OCI-LY3 (cell line): ENCODE results near the gene CKMT1B.
"Not testable (repeated sequence)": the region's sequence is repeated elsewhere in the genome, so short reads cannot be mapped to it uniquely, and the experiment has no call there.

ENCODE experiments used
- H2AFZ ChIP-seq: fragments of 200-600, 300-600 bp; shearing (Covaris generic); 2 replicates; pipeline ENCODE4 v1.6.0; 2014; ENCODE audit warnings: antibody characterized with exemption, low read depth, low read length
- H3K27ac ChIP-seq: fragments of 200-600, 300-600 bp; sonication (generic); 2 replicates; pipeline ENCODE4 v1.5.1; 2014; ENCODE audit warnings: mild to moderate bottlenecking, low read length, moderate library complexity, mixed read lengths
- H3K27me3 ChIP-seq: fragments of 200-600, 300-600 bp; sonication (generic); 2 replicates; pipeline ENCODE4 v1.6.1; 2014; ENCODE audit warnings: low read depth, low read length, mixed read lengths
- H3K36me3 ChIP-seq: fragments of 200-600, 300-600 bp; sonication (generic); replicated peaks from 2 replicates; pipeline ENCODE3; 2014; ENCODE audit warnings: low read depth, low read length, mixed read lengths
- H3K4me1 ChIP-seq: fragments of 300-600, 200-600 bp; sonication (generic); 2 replicates; pipeline ENCODE4 v1.6.1; 2014; ENCODE audit warnings: low read length, mixed read lengths
- H3K4me2 ChIP-seq: fragments of 200-600, 300-600 bp; sonication (generic); 2 replicates; pipeline ENCODE4 v1.6.1; 2014; ENCODE audit warnings: low read length, mixed read lengths
- H3K4me3 ChIP-seq: fragments of 300-600, 200-600 bp; sonication (generic); 2 replicates; pipeline ENCODE4 v1.5.1; 2014; ENCODE audit warnings: antibody characterized with exemption, mild to moderate bottlenecking, low read length, moderate library complexity
- H3K79me2 ChIP-seq: fragments of 300-600, 200-600 bp; shearing (Covaris generic); 2 replicates; pipeline ENCODE4 v1.6.1; 2014; ENCODE audit warnings: mild to moderate bottlenecking, low read length, mixed read lengths
- H3K9ac ChIP-seq: fragments of 300-600, 200-600 bp; shearing (Covaris generic); 2 replicates; pipeline ENCODE4 v1.6.0; 2014; ENCODE audit warnings: mild to moderate bottlenecking, low read length, moderate library complexity
- H3K9me3 ChIP-seq: fragments of 200-600, 300-600 bp; shearing (Covaris generic); 2 replicates; pipeline ENCODE4 v1.6.1; 2014; ENCODE audit warnings: low read length, mixed read lengths; ENCODE audit not compliant: insufficient read depth
- H4K20me1 ChIP-seq: fragments of 200-600, 300-600 bp; sonication (generic); 2 replicates; pipeline ENCODE4 v1.6.1; 2016; ENCODE audit warnings: low read length, mixed read lengths; ENCODE audit not compliant: insufficient read depth
- EZH2phosphoT487 ChIP-seq: fragments of 200-600 bp; shearing (Covaris generic); IDR thresholded peaks from 2 replicates; pipeline ENCODE4 v1.6.1; 2018; ENCODE audit warnings: antibody characterized with exemption, mixed run types, low read depth
- TF ChIP-seq, protein P1 (sequence below): fragments of 200-600, 300-600 bp; sonication (generic); IDR thresholded peaks from 2 replicates; pipeline ENCODE4 v1.5.1; 2014; ENCODE audit warnings: antibody characterized with exemption, low read length, low read depth

CKMT1B gene

GRCh38 chr15:43550527-43551363 is 43.1 kb upstream of the CKMT1B start:
- no peak overlapping the region for H3K9ac ChIP-seq
- no peaks in the 10 kb centered on the region for H3K27me3 ChIP-seq
- no peak for TF ChIP-seq EZH2phosphoT487
- TF ChIP-seq, protein P1, sequence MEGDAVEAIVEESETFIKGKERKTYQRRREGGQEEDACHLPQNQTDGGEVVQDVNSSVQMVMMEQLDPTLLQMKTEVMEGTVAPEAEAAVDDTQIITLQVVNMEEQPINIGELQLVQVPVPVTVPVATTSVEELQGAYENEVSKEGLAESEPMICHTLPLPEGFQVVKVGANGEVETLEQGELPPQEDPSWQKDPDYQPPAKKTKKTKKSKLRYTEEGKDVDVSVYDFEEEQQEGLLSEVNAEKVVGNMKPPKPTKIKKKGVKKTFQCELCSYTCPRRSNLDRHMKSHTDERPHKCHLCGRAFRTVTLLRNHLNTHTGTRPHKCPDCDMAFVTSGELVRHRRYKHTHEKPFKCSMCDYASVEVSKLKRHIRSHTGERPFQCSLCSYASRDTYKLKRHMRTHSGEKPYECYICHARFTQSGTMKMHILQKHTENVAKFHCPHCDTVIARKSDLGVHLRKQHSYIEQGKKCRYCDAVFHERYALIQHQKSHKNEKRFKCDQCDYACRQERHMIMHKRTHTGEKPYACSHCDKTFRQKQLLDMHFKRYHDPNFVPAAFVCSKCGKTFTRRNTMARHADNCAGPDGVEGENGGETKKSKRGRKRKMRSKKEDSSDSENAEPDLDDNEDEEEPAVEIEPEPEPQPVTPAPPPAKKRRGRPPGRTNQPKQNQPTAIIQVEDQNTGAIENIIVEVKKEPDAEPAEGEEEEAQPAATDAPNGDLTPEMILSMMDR = no peak
- no peaks in the 10 kb centered on the region for H4K20me1 ChIP-seq
- H3K79me2 ChIP-seq = no peaks in the 10 kb centered on the region
- no peaks in the 10 kb centered on the region for H3K36me3 ChIP-seq
- no peak overlapping the region for H3K27ac ChIP-seq
- no peaks in the 10 kb centered on the region for H3K4me1 ChIP-seq
- no peak overlapping the region for H2AFZ ChIP-seq
- no peaks in the 10 kb centered on the region for H3K9me3 ChIP-seq
- H3K4me2 ChIP-seq = no peak overlapping the region
- H3K4me3 ChIP-seq = no peak overlapping the region

DNA sequence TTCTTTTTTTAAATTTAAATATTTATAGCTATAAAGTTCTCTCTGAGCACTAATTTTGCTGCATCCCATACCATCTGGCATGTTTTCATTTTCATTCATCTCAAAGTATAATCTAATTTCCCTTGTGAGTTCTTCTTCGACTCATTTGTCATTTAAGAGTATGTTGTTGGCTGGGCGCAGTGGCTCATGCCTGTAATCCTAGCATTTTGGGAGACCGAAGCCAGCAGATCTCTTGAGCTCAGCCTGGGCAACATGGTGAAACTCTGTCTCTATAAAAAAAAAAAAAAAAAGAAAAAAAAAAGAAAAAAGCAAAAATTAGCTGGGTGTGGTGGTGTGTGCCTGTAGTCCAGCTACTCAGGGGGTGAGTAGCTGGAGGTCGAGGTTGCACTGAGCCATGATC is 41.6 kb upstream of the CKMT1B start:
- H3K4me1 ChIP-seq = no peaks in the 10 kb centered on the region
- H3K27ac ChIP-seq = no peak overlapping the region
- H3K4me3 ChIP-seq = no peak overlapping the region
- no peaks in the 10 kb centered on the region for H3K36me3 ChIP-seq
- no peaks in the 10 kb centered on the region for H3K9me3 ChIP-seq
- H3K9ac ChIP-seq = no peak overlapping the region
- no peaks in the 10 kb centered on the region for H3K79me2 ChIP-seq
- no peaks in the 10 kb centered on the region for H4K20me1 ChIP-seq
- no peak overlapping the region for H3K4me2 ChIP-seq
- TF ChIP-seq, protein P1 = no peak
- no peak for TF ChIP-seq EZH2phosphoT487
- no peak overlapping the region for H2AFZ ChIP-seq
- H3K27me3 ChIP-seq = no peaks in the 10 kb centered on the region

DNA sequence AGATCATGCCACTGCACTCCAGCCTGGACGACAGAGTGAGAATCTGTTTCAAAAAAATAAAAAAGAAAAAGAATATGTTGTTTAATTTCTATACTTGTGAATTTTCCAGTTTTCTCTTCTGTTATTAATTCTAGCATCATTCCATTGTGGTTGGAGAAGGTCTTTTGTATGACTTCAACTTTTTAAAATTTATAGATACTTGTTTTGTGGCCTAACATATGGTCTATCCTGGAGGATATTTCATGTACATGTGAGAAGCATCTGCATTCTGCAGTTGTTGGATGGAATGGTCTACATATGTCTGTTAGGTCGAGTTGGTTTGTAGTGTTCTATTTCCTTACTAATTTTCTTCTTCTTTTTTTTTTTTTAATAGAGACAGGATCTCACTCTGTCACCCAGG is 40.8 kb upstream of the CKMT1B start:
- H3K9ac ChIP-seq = no peak overlapping the region
- no peak for TF ChIP-seq EZH2phosphoT487
- TF ChIP-seq, protein P1 = no peak
- H2AFZ ChIP-seq = no peak overlapping the region
- no peaks in the 10 kb centered on the region for H4K20me1 ChIP-seq
- no peaks in the 10 kb centered on the region for H3K36me3 ChIP-seq
- no peaks in the 10 kb centered on the region for H3K79me2 ChIP-seq
- no peaks in the 10 kb centered on the region for H3K27me3 ChIP-seq
- no peaks in the 10 kb centered on the region for H3K9me3 ChIP-seq
- H3K4me2 ChIP-seq = no peak overlapping the region
- no peak overlapping the region for H3K27ac ChIP-seq
- no peak overlapping the region for H3K4me3 ChIP-seq
- no peaks in the 10 kb centered on the region for H3K4me1 ChIP-seq

GRCh38 chr15:43562753-43563152 is 31.1 kb upstream of the CKMT1B start:
- H2AFZ ChIP-seq, H3K9ac ChIP-seq, H3K4me1 ChIP-seq, H3K9me3 ChIP-seq, H3K27ac ChIP-seq, H3K79me2 ChIP-seq, H4K20me1 ChIP-seq, H3K4me3 ChIP-seq, H3K36me3 ChIP-seq, H3K4me2 ChIP-seq, H3K27me3 ChIP-seq: not testable (repeated sequence)

DNA sequence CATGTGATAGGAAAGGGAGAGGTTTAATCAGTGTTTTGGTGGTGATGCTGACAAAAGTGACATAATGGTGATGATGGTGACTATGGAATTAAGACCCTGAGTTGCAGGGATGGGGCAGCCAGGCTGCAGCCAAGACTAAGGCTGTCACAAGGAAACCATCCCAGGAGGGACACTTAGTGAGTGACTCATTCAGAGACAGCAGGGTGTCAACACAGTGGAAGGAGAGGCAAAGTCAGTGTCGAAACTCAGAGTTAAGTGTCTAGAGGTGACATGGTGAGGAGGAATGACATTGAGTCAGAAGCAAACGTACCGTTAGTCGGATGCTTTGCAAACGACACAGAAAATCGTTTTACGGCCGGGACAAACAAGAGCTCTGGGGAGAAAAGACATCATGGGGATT is 30.0 kb upstream of the CKMT1B start:
- not testable (repeated sequence) for H3K4me2 ChIP-seq, H3K4me1 ChIP-seq, H3K36me3 ChIP-seq, H3K27ac ChIP-seq, H2AFZ ChIP-seq, H3K79me2 ChIP-seq, H3K9ac ChIP-seq, H4K20me1 ChIP-seq, H3K4me3 ChIP-seq, H3K27me3 ChIP-seq, H3K9me3 ChIP-seq

GRCh38 chr15:43566615-43567014 is 27.2 kb upstream of the CKMT1B start:
- not testable (repeated sequence) for H3K9ac ChIP-seq, H4K20me1 ChIP-seq, H3K4me3 ChIP-seq, H3K36me3 ChIP-seq, H3K79me2 ChIP-seq, H2AFZ ChIP-seq, H3K9me3 ChIP-seq, H3K4me2 ChIP-seq, H3K4me1 ChIP-seq, H3K27ac ChIP-seq, H3K27me3 ChIP-seq

- not testable (repeated sequence) for H3K36me3 ChIP-seq, H3K27me3 ChIP-seq, H2AFZ ChIP-seq, H3K27ac ChIP-seq, H3K4me1 ChIP-seq, H3K9me3 ChIP-seq, H3K79me2 ChIP-seq, H4K20me1 ChIP-seq, H3K4me3 ChIP-seq, H3K4me2 ChIP-seq, H3K9ac ChIP-seq
These were observed 19.2 kb upstream of the CKMT1B start for GRCh38 chr15:43574607-43575006.
